ENCODE results near the gene C1D. TPM values are rescaled to one million over a fixed set of nuclear protein-coding genes. Genes with fewer than 3 reads are reported as not detected.

The C1D gene, protein sequence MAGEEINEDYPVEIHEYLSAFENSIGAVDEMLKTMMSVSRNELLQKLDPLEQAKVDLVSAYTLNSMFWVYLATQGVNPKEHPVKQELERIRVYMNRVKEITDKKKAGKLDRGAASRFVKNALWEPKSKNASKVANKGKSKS
- polyA plus RNA-seq = 141 and 159 TPM in 2 replicates

DNA sequence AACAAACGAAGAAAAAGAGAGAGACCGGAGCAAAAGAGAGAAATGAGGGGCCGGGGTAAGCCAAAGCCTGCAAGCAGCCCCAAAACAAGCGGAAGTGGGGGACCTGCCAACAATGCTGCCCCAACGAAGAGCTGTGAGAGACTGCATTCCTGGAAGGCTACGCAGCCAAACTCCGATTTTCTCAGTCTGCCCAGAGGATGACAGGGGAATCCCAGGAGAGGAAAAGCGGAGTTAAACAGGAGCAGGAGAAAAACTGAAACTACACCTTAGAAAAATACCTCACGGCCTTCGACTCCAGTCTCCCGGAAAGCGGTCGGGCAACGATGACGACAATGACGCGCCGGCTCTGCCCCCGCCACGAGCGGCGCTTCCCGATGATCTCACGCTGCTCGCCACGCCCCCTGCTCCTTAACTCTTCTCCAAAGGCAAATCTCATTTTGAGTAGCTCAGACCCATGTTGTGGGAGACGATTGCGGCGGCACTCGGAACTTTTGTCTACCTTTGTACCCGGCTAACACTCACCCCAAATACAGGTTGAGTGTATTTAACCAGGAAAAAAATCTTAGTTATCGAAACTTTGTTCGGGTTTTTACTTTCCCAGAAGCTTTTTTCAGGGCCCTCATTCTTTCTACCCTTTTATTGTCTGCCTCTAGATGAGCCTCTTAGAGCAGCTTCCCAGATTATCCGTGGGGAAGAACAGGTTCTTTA, at the start of gene C1D:
TSS of gene C1D (minus strand) at position 325 of the 708 bp plus-strand sequence. CDS start 15,694 bp downstream, outside the sequence.

Other genes with a start within 250 kb of the C1D start
- gene PNO1, start 94.9 kb upstream of the C1D start, polyA plus RNA-seq = 14.0 and 14.5 TPM in 2 replicates
- 22.1 and 24.1 TPM in 2 replicates for gene PPP3R1, start 189.5 kb upstream of the C1D start, polyA plus RNA-seq

Measured in Purkinje cell (primary cell).